Mucosa of descending colon (tissue), 3 donors: Measurements from ENCODE around the gene CXCL5. TPM values are rescaled to one million over a fixed set of nuclear protein-coding genes. Genes with fewer than 3 reads are reported as not detected.

Source experiments
- ATAC-seq: fragments of 200-7000 bp; cut with Tn5 transposase; one replicate; pipeline ENCODE4 v1.9.1; 2020; ENCODE audit warnings: mild to moderate bottlenecking, moderate library complexity
- DNase-seq, 3 donors: peaks; one replicate each; pipeline ENCODE4 v3.0.0-alpha.2; 2020
- H3K36me3 ChIP-seq: fragments of 200-600 bp; one replicate; pipeline ENCODE4 v1.8.0; 2021; ENCODE audit warnings: low read depth, mild to moderate bottlenecking
- H3K4me1 ChIP-seq: fragments of 200-600 bp; one replicate; pipeline ENCODE4 v1.8.0; 2021; ENCODE audit warnings: low read depth, mild to moderate bottlenecking
- H3K4me3 ChIP-seq: fragments of 200-600 bp; one replicate; pipeline ENCODE4 v1.8.0; 2021; ENCODE audit warnings: mild to moderate bottlenecking
- H3K9me3 ChIP-seq: fragments of 200-600 bp; one replicate; pipeline ENCODE4 v1.8.0; 2021; ENCODE audit warnings: mild to moderate bottlenecking
- intact Hi-C, 2 donors: fragments of 100-400 bp; cut with DNase I in 1 of 2; cut with micrococcal nuclease in 1 of 2; formaldehyde crosslinking; loops; one replicate each; pipeline versions ENCODE4 v1.11.0 to v1.11.1; 2022; cut with DNase I, micrococcal nuclease
- long read RNA-seq, 2 donors: library from polyadenylated mRNA; unstranded; transcript quantifications; one replicate each; pipeline ENCODE4 v2.0.0, GENCODE V29; 2019 to 2021
- total RNA-seq, 3 donors: library from RNA; stranded (reverse); fragmentation: NEBNext Ultra II Directional in 2 of 3; extraction: Animal tissue kit (Norgen Biotek cat#: 25700) in 2 of 3; gene quantifications; one replicate each; pipeline versions ENCODE4 v1.2.1 to v1.2.4, GENCODE V29; 2021 to 2023
- TF ChIP-seq, protein P1 (sequence below): fragments of 200-600 bp; IDR thresholded peaks from one replicate; pipeline ENCODE4 v1.8.0; 2022; ENCODE audit warnings: antibody characterized with exemption, mild to moderate bottlenecking
- donor health status: DM: no; HTN: no; CAD: no; lungs with moderate emphysema.
- donor health status: DM: no; HTN: no; CAD: no.
- donor health status: DM: no; HTN: yes; CAD: no.

CXCL5 gene
- under 1 TPM in 1 of 3 donors, not detected in 2; 0.14 TPM for total RNA-seq
- long read RNA-seq, donor 1: 0 reads
- long read RNA-seq, donor 2: 0 reads

- intact Hi-C loops: no loop called here
- H3K36me3 ChIP-seq: no peaks in the 10 kb centered on the region
- no peaks in the 10 kb centered on the region for H3K4me1 ChIP-seq
- no peak within 1 kb of the TSS for H3K4me3 ChIP-seq
- ATAC-seq (peak; percentile 22), DNase-seq (peak in 1 of 3 donors; percentile 51)
- TF ChIP-seq, protein P1, sequence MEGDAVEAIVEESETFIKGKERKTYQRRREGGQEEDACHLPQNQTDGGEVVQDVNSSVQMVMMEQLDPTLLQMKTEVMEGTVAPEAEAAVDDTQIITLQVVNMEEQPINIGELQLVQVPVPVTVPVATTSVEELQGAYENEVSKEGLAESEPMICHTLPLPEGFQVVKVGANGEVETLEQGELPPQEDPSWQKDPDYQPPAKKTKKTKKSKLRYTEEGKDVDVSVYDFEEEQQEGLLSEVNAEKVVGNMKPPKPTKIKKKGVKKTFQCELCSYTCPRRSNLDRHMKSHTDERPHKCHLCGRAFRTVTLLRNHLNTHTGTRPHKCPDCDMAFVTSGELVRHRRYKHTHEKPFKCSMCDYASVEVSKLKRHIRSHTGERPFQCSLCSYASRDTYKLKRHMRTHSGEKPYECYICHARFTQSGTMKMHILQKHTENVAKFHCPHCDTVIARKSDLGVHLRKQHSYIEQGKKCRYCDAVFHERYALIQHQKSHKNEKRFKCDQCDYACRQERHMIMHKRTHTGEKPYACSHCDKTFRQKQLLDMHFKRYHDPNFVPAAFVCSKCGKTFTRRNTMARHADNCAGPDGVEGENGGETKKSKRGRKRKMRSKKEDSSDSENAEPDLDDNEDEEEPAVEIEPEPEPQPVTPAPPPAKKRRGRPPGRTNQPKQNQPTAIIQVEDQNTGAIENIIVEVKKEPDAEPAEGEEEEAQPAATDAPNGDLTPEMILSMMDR: no peak
- no peaks in the 10 kb centered on the region for H3K9me3 ChIP-seq
Measured at GRCh38 chr4:73998040-73999011, at the start of gene CXCL5. Gene CXCL5, minus strand, starts transcription at chr4:73998677. Its CDS starts 96 bp downstream, at chr4:73998581.

- intact Hi-C loops: no loop called here
- DNase-seq (no peak), ATAC-seq (no peak)
- no peak overlapping the region for H3K4me3 ChIP-seq
- TF ChIP-seq, protein P1: no peak
- no peaks in the 10 kb centered on the region for H3K36me3 ChIP-seq
- H3K4me1 ChIP-seq: no peaks in the 10 kb centered on the region
- H3K9me3 ChIP-seq: peaks cover 6% of the 10 kb centered on the region
Measured at GRCh38 chr4:74047152-74047551, 48.7 kb upstream of the CXCL5 start.

DNA sequence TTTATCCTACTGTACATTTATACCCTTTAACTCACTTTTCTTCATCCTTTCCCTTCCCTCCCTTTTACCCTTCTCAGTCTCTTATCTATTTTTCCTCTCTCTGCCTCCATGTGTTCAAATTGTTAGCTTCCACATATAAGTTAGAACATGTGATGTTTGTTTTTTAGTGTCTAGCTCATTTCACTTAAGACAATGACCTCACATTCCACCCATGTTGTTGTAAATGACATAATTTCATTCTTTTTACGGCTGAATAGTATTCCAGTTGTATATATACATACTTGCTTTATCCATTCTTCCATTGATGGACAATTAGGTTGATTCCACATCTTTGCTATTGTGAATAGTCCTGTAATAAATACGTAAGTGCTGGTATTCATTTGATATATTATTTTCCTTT is 47.3 kb upstream of the CXCL5 start:
- Histone ChIP-seq H3K36me3 (no peaks in the 10 kb centered on the region), H3K4me1 (no peaks in the 10 kb centered on the region), H3K4me3 (no peak overlapping the region), H3K9me3 (peaks cover 6% of the 10 kb centered on the region)
- ATAC-seq (no peak), DNase-seq (no peak)
- TF ChIP-seq, protein P1: no peak
- intact Hi-C loops: no loop called here

- peaks cover 6% of the 10 kb centered on the region for H3K9me3 ChIP-seq
- no peaks in the 10 kb centered on the region for H3K36me3 ChIP-seq
- intact Hi-C loops: no loop called here
- H3K4me1 ChIP-seq: no peaks in the 10 kb centered on the region
- TF ChIP-seq, protein P1: no peak
- H3K4me3 ChIP-seq: no peak overlapping the region
- DNase-seq (no peak), ATAC-seq (peak; percentile 25)
Measured at GRCh38 chr4:74045247-74045646, 46.8 kb upstream of the CXCL5 start.

GRCh38 chr4:74044677-74045076 is 46.2 kb upstream of the CXCL5 start:
- intact Hi-C loops: no loop called here
- TF ChIP-seq, protein P1: no peak

More at GRCh38 chr4:74044677-74045076, 46.2 kb upstream of the CXCL5 start:
- Histone ChIP-seq H3K4me1 (no peaks in the 10 kb centered on the region), H3K9me3 (peaks cover 6% of the 10 kb centered on the region), H3K4me3 (no peak overlapping the region), H3K36me3 (no peaks in the 10 kb centered on the region)
- DNase-seq (no peak), ATAC-seq (no peak)
